Esophagus mucosa (tissue), 1 donor: ENCODE results near the gene ZNF728. TPM values are rescaled to one million over a fixed set of nuclear protein-coding genes. Genes with fewer than 3 reads are reported as not detected.
"Not testable (repeated sequence)": the region's sequence is repeated elsewhere in the genome, so short reads cannot be mapped to it uniquely, and the experiment has no call there.

Source experiments
- ATAC-seq: fragments of 200-7000 bp; cut with Tn5 transposase; one replicate; pipeline ENCODE4 v1.9.1; 2020
- total RNA-seq: library from RNA; stranded (reverse); gene quantifications from one replicate; pipeline ENCODE4 v1.2.4, GENCODE V29; 2023
- donor health status: DM: yes; HTN: yes; CAD: no.

ZNF728 gene
- not detected for total RNA-seq

GRCh38 chr19:23002690-23003422, at the start of gene ZNF728:
ZNF728 (minus strand) TSS chr19:23003176; CDS start chr19:23003030, 146 bp downstream.
- no peak for ATAC-seq

- ATAC-seq: no peak
Measured at GRCh38 chr19:23052349-23052748, 49.4 kb upstream of the ZNF728 start.

- ATAC-seq: no peak
Measured at GRCh38 chr19:23049256-23049655, 46.3 kb upstream of the ZNF728 start.

GRCh38 chr19:23046743-23047142, 43.8 kb upstream of the ZNF728 start:
- ATAC-seq: no peak

- ATAC-seq: no peak
Measured at GRCh38 chr19:23033721-23034120, 30.7 kb upstream of the ZNF728 start.

GRCh38 chr19:23015660-23016059, 12.7 kb upstream of the ZNF728 start:
- no peak for ATAC-seq

- not testable (repeated sequence) for ATAC-seq
Measured at GRCh38 chr19:22994957-22995356, 8.0 kb downstream of the ZNF728 start.

- ATAC-seq: no peak
Measured at GRCh38 chr19:22976248-22976647, 26.7 kb downstream of the ZNF728 start.

GRCh38 chr19:22975546-22976136, 27.3 kb downstream of the ZNF728 start:
- ATAC-seq: not testable (repeated sequence)

GRCh38 chr19:22945560-22945959, 57.4 kb downstream of the ZNF728 start:
- no peak for ATAC-seq

GRCh38 chr19:22935151-22935550, 67.8 kb downstream of the ZNF728 start:
- no peak for ATAC-seq

- not testable (repeated sequence) for ATAC-seq
Measured at GRCh38 chr19:22927576-22927975, 75.4 kb downstream of the ZNF728 start.

GRCh38 chr19:22925181-22925580, 77.8 kb downstream of the ZNF728 start:
- not testable (repeated sequence) for ATAC-seq

Other genes with a start within 250 kb of the ZNF728 start
- gene ZNF99, start 219.0 kb downstream of the ZNF728 start, total RNA-seq: not detected
- gene ZNF723, start 170.9 kb downstream of the ZNF728 start, total RNA-seq: not detected
- gene ZNF730, start 113.8 kb upstream of the ZNF728 start, total RNA-seq: 0.44 TPM
- 2.6 TPM for gene ZNF724, start 247.2 kb upstream of the ZNF728 start, total RNA-seq